Panc1 (cell line): Measurements from ENCODE around the gene TREML2.

ENCODE experiments used
- CTCF ChIP-seq: fragments of 450-650 bp; IDR thresholded peaks from 2 replicates; pipeline ENCODE4 v1.5.1; 2017; ENCODE audit warnings: mild to moderate bottlenecking
- POLR2AphosphoS5 ChIP-seq: IDR thresholded peaks from 2 replicates; pipeline ENCODE4 v1.6.1; 2012; ENCODE audit warnings: mild to moderate bottlenecking, low read depth, low read length, moderate library complexity
- SIN3A ChIP-seq: IDR thresholded peaks from 2 replicates; pipeline ENCODE4 v1.6.1; 2012; ENCODE audit warnings: low read depth, mild to moderate bottlenecking, low read length, moderate library complexity, borderline replicate concordance; ENCODE audit not compliant: insufficient read depth
- TCF7L2 ChIP-seq: IDR thresholded peaks from 2 replicates; pipeline ENCODE4 v1.6.1; 2011; ENCODE audit warnings: mild to moderate bottlenecking, low read depth, low read length, inconsistent platforms

GRCh38 chr6:41200901-41201763 lies at the start of gene TREML2:
- TF ChIP-seq TCF7L2 = no peak
- TF ChIP-seq CTCF = no peak
- TF ChIP-seq POLR2AphosphoS5 = no peak
- TF ChIP-seq SIN3A = no peak
